Measurements from ENCODE around the gene TBC1D22A. TPM values are rescaled to one million over a fixed set of nuclear protein-coding genes. Genes with fewer than 3 reads are reported as not detected.

Gene TBC1D22A
- total and polyA plus RNA-seq, 2 donors (not counting 3 experiments of a cell fraction or from before 2014, with no cell fraction given) = 26.1 to 32.4 TPM

DNA sequence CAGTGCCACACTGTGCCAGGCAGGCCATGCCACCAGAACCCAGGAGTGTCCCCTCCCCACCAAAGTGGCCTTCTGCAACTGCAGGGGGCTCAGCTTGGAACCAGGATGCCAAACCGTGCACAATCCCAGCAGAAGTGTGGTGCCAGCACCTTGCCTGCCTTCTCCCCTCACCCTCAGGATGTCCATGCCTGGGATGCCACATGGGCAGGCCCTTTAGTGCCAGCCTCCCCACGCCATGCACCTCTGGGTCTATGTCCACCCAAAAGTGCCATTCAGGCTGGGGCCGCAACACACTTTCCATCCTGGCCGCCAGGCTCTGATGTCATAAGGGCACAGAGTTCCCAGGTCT is 8.7 kb upstream of the TBC1D22A start:
- TF ChIP-seq MYC (IDR thresholded peaks at IDR 0.05; ENCODE audit: low read depth, low read length) = no peak
- TF ChIP-seq, protein P1, sequence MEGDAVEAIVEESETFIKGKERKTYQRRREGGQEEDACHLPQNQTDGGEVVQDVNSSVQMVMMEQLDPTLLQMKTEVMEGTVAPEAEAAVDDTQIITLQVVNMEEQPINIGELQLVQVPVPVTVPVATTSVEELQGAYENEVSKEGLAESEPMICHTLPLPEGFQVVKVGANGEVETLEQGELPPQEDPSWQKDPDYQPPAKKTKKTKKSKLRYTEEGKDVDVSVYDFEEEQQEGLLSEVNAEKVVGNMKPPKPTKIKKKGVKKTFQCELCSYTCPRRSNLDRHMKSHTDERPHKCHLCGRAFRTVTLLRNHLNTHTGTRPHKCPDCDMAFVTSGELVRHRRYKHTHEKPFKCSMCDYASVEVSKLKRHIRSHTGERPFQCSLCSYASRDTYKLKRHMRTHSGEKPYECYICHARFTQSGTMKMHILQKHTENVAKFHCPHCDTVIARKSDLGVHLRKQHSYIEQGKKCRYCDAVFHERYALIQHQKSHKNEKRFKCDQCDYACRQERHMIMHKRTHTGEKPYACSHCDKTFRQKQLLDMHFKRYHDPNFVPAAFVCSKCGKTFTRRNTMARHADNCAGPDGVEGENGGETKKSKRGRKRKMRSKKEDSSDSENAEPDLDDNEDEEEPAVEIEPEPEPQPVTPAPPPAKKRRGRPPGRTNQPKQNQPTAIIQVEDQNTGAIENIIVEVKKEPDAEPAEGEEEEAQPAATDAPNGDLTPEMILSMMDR (IDR thresholded peaks at IDR 0.05; ENCODE audit: extremely low read depth in 1 of 2, insufficient read depth in 1 of 2, low read depth in 1 of 2, low read length in 2 of 2) = no peak
- no peak for TF ChIP-seq POLR2A (IDR thresholded peaks at IDR 0.05; ENCODE audit: low read depth, low read length)
- TF ChIP-seq JUN (IDR thresholded peaks at IDR 0.05; ENCODE audit: borderline replicate concordance, insufficient read depth, insufficient read length, low read depth) = no peak
- TF ChIP-seq POLR2AphosphoS5 (IDR thresholded peaks at IDR 0.05; ENCODE audit: insufficient read depth, low read depth, low read length) = no peak
- TF ChIP-seq, protein P2, sequence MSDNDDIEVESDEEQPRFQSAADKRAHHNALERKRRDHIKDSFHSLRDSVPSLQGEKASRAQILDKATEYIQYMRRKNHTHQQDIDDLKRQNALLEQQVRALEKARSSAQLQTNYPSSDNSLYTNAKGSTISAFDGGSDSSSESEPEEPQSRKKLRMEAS (IDR thresholded peaks at IDR 0.05; ENCODE audit: insufficient read depth, insufficient read length) = no peak
- TF ChIP-seq FOS (IDR thresholded peaks at IDR 0.05; ENCODE audit: borderline replicate concordance, insufficient read depth, low read length) = no peak
- no peak for TF ChIP-seq GATA2 (IDR thresholded peaks at IDR 0.05; ENCODE audit: insufficient read depth, insufficient read length, low read depth, low read length)
- TF ChIP-seq EZH2 (IDR thresholded peaks at IDR 0.05; ENCODE audit: borderline replicate concordance, low read depth, low read length, severe bottlenecking) = no peak
- no peak overlapping the region for H2AFZ ChIP-seq (ENCODE audit: low read depth, low read length)
- H3K9me3 ChIP-seq (replicated peaks; ENCODE audit: control insufficient read depth, insufficient read depth, low read length) = no peaks in the 10 kb centered on the region
- DNase-seq (ENCODE audit: low read depth, low spot score) (no peak), FAIRE-seq (no peak)
- dilution Hi-C loops (cut with MboI; ENCODE audit: extremely low pct_ligation_motif_present, low sequenced_read_pairs) (no loop called here), intact Hi-C loops (cut with micrococcal nuclease) (loop anchor here (1.0 kb wide), 3 partner anchors 9 to 39 kb away; partner anchors contain the start of gene TBC1D22A)
- ChIA-PET CTCF (interaction anchor here (0.9 to 2.4 kb wide), 3 partner anchors 9 to 18 kb away, joined by 4 to 9 read pairs (median 8); partner anchors contain the start of gene TBC1D22A), POLR2A (interaction anchor here (1.4 kb wide), 1 partner anchor 9 kb away, joined by 3 read pairs; the partner anchor contains the start of gene TBC1D22A)
- H3K79me2 ChIP-seq (ENCODE audit: control insufficient read depth, insufficient read depth, low read length) = no peaks in the 10 kb centered on the region
- H3K4me3 ChIP-seq (replicated peaks in 1 of 3; ENCODE audit: insufficient read depth in 1 of 3, low read depth in 1 of 3, low read length in 3 of 3) = no peak overlapping the region
- H4K20me1 ChIP-seq (replicated peaks; ENCODE audit: control insufficient read depth, extremely low read depth, insufficient read depth, low read length) = no peaks in the 10 kb centered on the region
- BruUV-seq (replicated peaks) = TSS peak; percentile 62
- H3K27me3 ChIP-seq (ENCODE audit: control insufficient read depth in 2 of 2, insufficient read depth in 2 of 2, low read length in 2 of 2) = no peaks in the 10 kb centered on the region
- H3K9me1 ChIP-seq (replicated peaks; ENCODE audit: control insufficient read depth, extremely low read depth, insufficient read depth, low read length) = no peaks in the 10 kb centered on the region
- peak overlapping the region; percentile 95 for H3K27ac ChIP-seq (ENCODE audit: insufficient read depth, low read depth, low read length)
- H3K4me2 ChIP-seq (ENCODE audit: insufficient read depth, low read length) = peak overlapping the region; percentile 57
- H3K36me3 ChIP-seq (ENCODE audit: control insufficient read depth in 2 of 2, extremely low read depth in 1 of 2, insufficient read depth in 2 of 2, low read length in 2 of 2) = no peaks in the 10 kb centered on the region
- peaks cover 52% of the 10 kb centered on the region for H3K4me1 ChIP-seq (ENCODE audit: control insufficient read depth, extremely low read depth, insufficient read depth, low read length)
- H3K9ac ChIP-seq (replicated peaks; ENCODE audit: extremely low read depth, insufficient read depth, low read length) = peak overlapping the region; percentile 87
